Upper lobe of left lung (tissue), 6 donors: ENCODE results near the gene USP37. TPM values are rescaled to one million over a fixed set of nuclear protein-coding genes. Genes with fewer than 3 reads are reported as not detected.

Experiments used
- ATAC-seq, 2 donors: fragments of 200-7000 bp; cut with Tn5 transposase; one replicate each; pipeline ENCODE4 v1.9.1; 2022; ENCODE audit warnings: mild to moderate bottlenecking in 2 of 2, moderate library complexity in 2 of 2; ENCODE audit not compliant: low FRiP score in 2 of 2
- DNase-seq, 2 donors: peaks; one replicate each; pipeline ENCODE4 v3.0.0-alpha.2; 2019 to 2020
- H3K27ac ChIP-seq, 4 donors: fragments of 200-600 bp; sonication (generic); one replicate each; pipeline ENCODE4 v1.5.1; 2016 to 2019
- H3K27me3 ChIP-seq, 4 donors: fragments of 200-600 bp; sonication (generic); one replicate each; pipeline ENCODE4 v1.5.1; 2017 to 2019
- H3K36me3 ChIP-seq, 4 donors: fragments of 200-600 bp; sonication (generic); one replicate each; pipeline ENCODE4 v1.5.1; 2016 to 2019
- H3K4me1 ChIP-seq, 4 donors: fragments of 200-600 bp; sonication (generic); one replicate each; pipeline ENCODE4 v1.5.1; 2018 to 2019
- H3K4me3 ChIP-seq, 4 donors: fragments of 200-600 bp; sonication (generic); one replicate each; pipeline ENCODE4 v1.5.1; 2017 to 2019; ENCODE audit warnings: mild to moderate bottlenecking in 2 of 4, moderate library complexity in 1 of 4
- H3K9me3 ChIP-seq, 4 donors: fragments of 200-600 bp; sonication (generic); one replicate each; pipeline ENCODE4 v1.5.1; 2018 to 2019
- EP300 ChIP-seq, 4 donors: sonication (generic); formaldehyde crosslinking; IDR thresholded peaks; one replicate each; pipeline ENCODE4 v1.5.1; 2017; ENCODE audit warnings: antibody characterized with exemption in 4 of 4, control low read depth in 2 of 4
- POLR2A ChIP-seq, 4 donors: fragments of 450-650 bp; IDR thresholded peaks; one replicate each; pipeline ENCODE4 v1.5.1; 2016 to 2017; ENCODE audit warnings: antibody characterized with exemption in 4 of 4, mild to moderate bottlenecking in 2 of 4
- POLR2AphosphoS5 ChIP-seq, 2 donors: sonication (generic); formaldehyde crosslinking; IDR thresholded peaks; one replicate each; pipeline ENCODE4 v1.5.1; 2017; ENCODE audit warnings: antibody characterized with exemption in 2 of 2
- WGBS, 2 donors: methylation state at CpG; one replicate each; pipeline ENCODE4 v1.1.5; 2017 to 2018; 5-methylcytosine and 5-hydroxymethylcytosine counted together
- total RNA-seq, 6 donors: library from RNA; depleted of rRNA in 4 of 6; stranded (reverse); fragments of >200 nt in 4 of 6; gene quantifications; one replicate each; pipeline versions ENCODE4 v1.1.0 to v1.2.1, GENCODE V29; 2016 to 2021
- TF ChIP-seq, protein P1 (sequence below), 6 experiments: fragments of 450-650 bp in 4 of 6; fragments of 200-600 bp in 2 of 6; sonication (generic) in 2 of 6; IDR thresholded peaks; one replicate each; pipeline ENCODE4 v1.5.1; 2016 to 2019; ENCODE audit warnings: antibody characterized with exemption in 6 of 6
- donor health status: DM: no; HTN: no; CAD: no; lungs with moderate emphysema.
- donor health status: DM: no; HTN: yes; CAD: no; lungs with severe emphysema.

The USP37 gene
- total RNA-seq, 6 donors from 2014 or later, result 9.0 to 31.4 (median 13.1) TPM

DNA sequence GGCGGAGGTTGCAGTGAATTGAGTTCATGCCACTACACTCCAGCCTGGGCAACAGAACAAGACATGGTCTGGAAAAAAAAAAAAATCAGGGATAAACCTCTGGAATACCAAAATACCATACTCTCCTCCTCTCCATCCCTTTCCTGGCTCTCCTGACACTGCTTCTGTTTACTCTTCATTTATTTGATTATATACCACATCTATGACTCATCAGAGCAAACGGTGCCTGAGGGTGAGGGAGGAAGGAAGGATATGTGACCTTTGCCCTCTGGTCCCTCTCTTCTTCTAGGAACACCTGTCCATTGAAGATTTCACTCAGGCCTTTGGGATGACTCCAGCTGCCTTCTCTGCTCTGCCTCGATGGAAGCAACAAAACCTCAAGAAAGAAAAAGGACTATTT, 119.2 kb downstream of the USP37 start:
- no peaks in the 10 kb centered on the region for H3K27me3 ChIP-seq
- no peak for DNase-seq
- H3K4me1 ChIP-seq, result no peaks in the 10 kb centered on the region
- no peak overlapping the region for H3K4me3 ChIP-seq
- H3K27ac ChIP-seq, result no peak overlapping the region
- WGBS, 2 donors, result 60 to 63% methylated on average over 3 of the region's 3 CpGs
- H3K9me3 ChIP-seq, result no peaks in the 10 kb centered on the region
- no peak for ATAC-seq
- TF ChIP-seq EP300 (IDR thresholded peaks at IDR 0.05) (no peak), POLR2A (IDR thresholded peaks at IDR 0.05) (no peak), POLR2AphosphoS5 (IDR thresholded peaks at IDR 0.05) (no peak)
- TF ChIP-seq, protein P1, sequence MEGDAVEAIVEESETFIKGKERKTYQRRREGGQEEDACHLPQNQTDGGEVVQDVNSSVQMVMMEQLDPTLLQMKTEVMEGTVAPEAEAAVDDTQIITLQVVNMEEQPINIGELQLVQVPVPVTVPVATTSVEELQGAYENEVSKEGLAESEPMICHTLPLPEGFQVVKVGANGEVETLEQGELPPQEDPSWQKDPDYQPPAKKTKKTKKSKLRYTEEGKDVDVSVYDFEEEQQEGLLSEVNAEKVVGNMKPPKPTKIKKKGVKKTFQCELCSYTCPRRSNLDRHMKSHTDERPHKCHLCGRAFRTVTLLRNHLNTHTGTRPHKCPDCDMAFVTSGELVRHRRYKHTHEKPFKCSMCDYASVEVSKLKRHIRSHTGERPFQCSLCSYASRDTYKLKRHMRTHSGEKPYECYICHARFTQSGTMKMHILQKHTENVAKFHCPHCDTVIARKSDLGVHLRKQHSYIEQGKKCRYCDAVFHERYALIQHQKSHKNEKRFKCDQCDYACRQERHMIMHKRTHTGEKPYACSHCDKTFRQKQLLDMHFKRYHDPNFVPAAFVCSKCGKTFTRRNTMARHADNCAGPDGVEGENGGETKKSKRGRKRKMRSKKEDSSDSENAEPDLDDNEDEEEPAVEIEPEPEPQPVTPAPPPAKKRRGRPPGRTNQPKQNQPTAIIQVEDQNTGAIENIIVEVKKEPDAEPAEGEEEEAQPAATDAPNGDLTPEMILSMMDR (IDR thresholded peaks at IDR 0.05), result no peak
- H3K36me3 ChIP-seq, result peaks cover 0 to 33% (median 6%) of the 10 kb centered on the region in 4 donors

DNA sequence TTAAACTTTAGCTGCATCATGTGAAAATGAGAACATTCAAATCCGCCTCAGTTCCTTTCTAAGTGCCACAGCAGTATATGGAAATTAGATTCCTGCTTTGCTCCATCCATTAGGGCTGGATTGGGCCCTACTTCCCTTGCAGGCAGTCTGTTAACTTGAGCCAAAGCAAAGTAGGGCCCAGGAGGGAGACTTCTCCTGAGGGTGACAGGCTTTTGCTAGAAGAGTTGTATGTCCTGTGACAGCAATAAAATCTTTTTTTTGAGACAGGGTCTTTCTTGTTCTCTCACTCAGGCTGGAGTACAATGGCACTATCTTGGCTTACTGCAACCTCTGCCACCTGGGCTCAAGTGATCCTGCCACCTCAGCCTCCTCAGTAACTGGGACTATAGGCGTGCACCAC, 121.1 kb downstream of the USP37 start:
- ATAC-seq, result no peak
- 90 to 94% methylated on average over 2 of the region's 2 CpGs for WGBS, 2 donors

DNA sequence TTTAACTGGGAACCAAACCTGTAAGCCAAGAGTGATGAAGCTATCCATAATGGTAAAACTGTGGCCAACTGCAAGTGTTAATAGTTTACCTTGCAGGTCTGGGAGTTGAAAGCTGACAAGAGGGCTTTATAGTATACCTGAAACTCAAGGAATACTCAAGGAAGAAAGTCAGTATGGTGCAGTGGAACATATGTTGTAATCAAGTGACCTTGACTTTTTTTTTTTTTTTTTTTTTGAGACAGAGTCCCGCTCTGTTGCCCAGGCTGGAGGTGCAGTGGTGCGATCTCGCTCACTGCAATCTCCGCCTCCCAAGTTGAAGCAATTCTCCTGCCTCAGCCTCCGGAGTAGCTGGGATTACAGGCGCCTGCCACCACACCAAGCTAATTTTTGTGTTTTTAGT, 121.6 kb downstream of the USP37 start:
- WGBS, 2 donors, result 93 to 98% methylated on average over 6 of the region's 6 CpGs
- Histone ChIP-seq H3K9me3 (no peaks in the 10 kb centered on the region), H3K27me3 (no peaks in the 10 kb centered on the region), H3K36me3 (peaks cover 0 to 16% (median 6%) of the 10 kb centered on the region in 4 donors), H3K4me1 (no peaks in the 10 kb centered on the region), H3K27ac (no peak overlapping the region), H3K4me3 (no peak overlapping the region)
- ATAC-seq (no peak), DNase-seq (no peak)
- TF ChIP-seq, protein P1 (IDR thresholded peaks at IDR 0.05), result no peak
- TF ChIP-seq EP300 (IDR thresholded peaks at IDR 0.05), result no peak
- TF ChIP-seq POLR2AphosphoS5 (IDR thresholded peaks at IDR 0.05), result no peak
- TF ChIP-seq POLR2A (IDR thresholded peaks at IDR 0.05), result no peak

More for the DNA sequence above, 121.1 kb downstream of the USP37 start:
- TF ChIP-seq POLR2A (IDR thresholded peaks at IDR 0.05) (no peak), EP300 (IDR thresholded peaks at IDR 0.05) (no peak), POLR2AphosphoS5 (IDR thresholded peaks at IDR 0.05) (no peak)
- TF ChIP-seq, protein P1 (IDR thresholded peaks at IDR 0.05), result no peak
- no peak overlapping the region for H3K27ac ChIP-seq
- H3K4me3 ChIP-seq, result no peak overlapping the region
- H3K27me3 ChIP-seq, result no peaks in the 10 kb centered on the region
- no peaks in the 10 kb centered on the region for H3K4me1 ChIP-seq
- DNase-seq, result no peak
- H3K9me3 ChIP-seq, result no peaks in the 10 kb centered on the region
- peaks cover 0 to 16% (median 6%) of the 10 kb centered on the region in 4 donors for H3K36me3 ChIP-seq

DNA sequence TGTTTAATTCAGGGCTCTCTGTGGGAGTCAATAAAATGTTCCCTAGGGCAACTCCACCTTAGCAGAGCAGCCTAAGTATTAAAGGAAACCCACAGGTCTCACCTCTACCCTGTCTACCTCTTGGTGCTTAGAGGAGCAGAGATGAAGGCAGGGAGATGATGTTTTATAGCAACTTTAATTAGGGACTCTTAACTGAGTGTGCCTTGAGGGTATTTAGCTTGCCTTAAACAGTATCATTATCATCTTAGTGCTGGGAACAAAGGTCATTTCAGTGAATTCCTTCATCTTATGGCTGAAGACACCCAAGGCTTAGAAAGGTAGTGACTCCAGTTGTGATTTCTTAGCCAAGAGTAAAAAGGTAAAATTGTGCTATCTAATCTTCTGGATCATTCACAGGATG, 122.5 kb downstream of the USP37 start:
- TF ChIP-seq, protein P1 (IDR thresholded peaks at IDR 0.05), result no peak
- TF ChIP-seq POLR2A (IDR thresholded peaks at IDR 0.05) (no peak), POLR2AphosphoS5 (IDR thresholded peaks at IDR 0.05) (no peak), EP300 (IDR thresholded peaks at IDR 0.05) (no peak)
- ATAC-seq, result no peak
- H3K9me3 ChIP-seq, result no peaks in the 10 kb centered on the region

DNA sequence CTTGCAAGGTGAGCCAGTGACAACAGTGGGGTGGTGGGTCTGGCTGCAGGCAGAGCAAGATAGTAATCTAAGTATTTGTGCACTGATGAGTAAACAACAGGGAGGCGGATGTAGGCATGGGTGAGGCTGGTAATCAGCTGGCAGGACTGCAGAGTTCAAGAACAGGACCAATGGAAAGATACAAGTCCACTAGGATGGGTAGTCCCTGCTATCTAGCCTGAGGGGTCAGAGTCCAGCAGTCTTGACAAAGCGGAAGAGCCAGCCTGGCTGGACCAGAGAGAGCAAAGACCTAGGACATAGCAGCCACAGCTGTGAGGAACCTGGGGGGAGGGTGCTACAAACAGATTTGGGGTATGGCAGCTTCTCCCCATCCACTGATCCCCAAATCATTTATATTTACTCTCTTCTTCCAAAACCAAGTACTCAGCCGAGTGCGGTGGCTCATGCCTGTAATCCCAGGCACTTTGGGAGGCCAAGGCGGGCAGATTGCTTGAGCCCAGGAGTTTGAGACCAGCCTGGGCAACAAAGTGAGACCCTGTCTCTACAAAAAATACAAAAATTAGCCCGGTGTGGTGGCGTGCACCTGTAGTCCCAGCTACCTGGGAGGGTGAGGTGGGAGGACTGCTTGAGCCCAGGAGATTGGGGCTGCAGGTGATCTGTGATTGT, 123.3 kb downstream of the USP37 start:
- Histone ChIP-seq H3K4me3 (no peak overlapping the region), H3K27ac (no peak overlapping the region), H3K9me3 (no peaks in the 10 kb centered on the region), H3K27me3 (no peaks in the 10 kb centered on the region), H3K36me3 (peaks cover 0 to 15% (median 6%) of the 10 kb centered on the region in 4 donors), H3K4me1 (no peaks in the 10 kb centered on the region)
- WGBS, 2 donors, result 93 to 96% methylated on average over 7 of the region's 7 CpGs
- TF ChIP-seq POLR2A (IDR thresholded peaks at IDR 0.05) (no peak), POLR2AphosphoS5 (IDR thresholded peaks at IDR 0.05) (no peak), EP300 (IDR thresholded peaks at IDR 0.05) (no peak)
- TF ChIP-seq, protein P1 (IDR thresholded peaks at IDR 0.05), result no peak
- DNase-seq (no peak), ATAC-seq (no peak)

More for the DNA sequence above, 122.5 kb downstream of the USP37 start:
- no peak overlapping the region for H3K27ac ChIP-seq
- H3K27me3 ChIP-seq, result no peaks in the 10 kb centered on the region
- H3K4me3 ChIP-seq, result no peak overlapping the region
- no peak for DNase-seq
- H3K36me3 ChIP-seq, result peaks cover 0 to 16% (median 6%) of the 10 kb centered on the region in 4 donors
- H3K4me1 ChIP-seq, result no peaks in the 10 kb centered on the region
